Measurements from ENCODE around the gene PNLIPRP2. TPM values are rescaled to one million over a fixed set of nuclear protein-coding genes. Genes with fewer than 3 reads are reported as not detected.

PNLIPRP2 gene
- total RNA-seq, 4 donors from 2014 or later, result not detected

DNA sequence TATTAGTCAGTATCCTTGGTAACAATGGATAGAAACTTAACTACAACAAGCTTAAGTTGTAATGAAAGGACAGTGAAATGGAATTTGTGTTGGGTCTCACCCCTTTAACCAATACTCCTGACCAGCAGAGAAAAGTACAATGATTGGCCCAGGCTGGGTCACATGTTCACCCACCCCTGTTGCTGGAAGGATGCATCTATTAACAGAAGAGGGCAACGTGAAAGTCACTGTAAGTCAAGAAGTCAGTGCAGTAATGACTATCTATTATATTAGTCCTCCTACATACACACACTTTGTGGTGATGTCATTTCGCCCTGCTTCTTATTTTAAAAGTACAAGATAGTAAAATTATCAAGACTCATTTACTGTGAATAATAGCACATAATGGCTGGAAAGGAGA, 16.2 kb downstream of the PNLIPRP2 start:
- TF ChIP-seq, protein P1, sequence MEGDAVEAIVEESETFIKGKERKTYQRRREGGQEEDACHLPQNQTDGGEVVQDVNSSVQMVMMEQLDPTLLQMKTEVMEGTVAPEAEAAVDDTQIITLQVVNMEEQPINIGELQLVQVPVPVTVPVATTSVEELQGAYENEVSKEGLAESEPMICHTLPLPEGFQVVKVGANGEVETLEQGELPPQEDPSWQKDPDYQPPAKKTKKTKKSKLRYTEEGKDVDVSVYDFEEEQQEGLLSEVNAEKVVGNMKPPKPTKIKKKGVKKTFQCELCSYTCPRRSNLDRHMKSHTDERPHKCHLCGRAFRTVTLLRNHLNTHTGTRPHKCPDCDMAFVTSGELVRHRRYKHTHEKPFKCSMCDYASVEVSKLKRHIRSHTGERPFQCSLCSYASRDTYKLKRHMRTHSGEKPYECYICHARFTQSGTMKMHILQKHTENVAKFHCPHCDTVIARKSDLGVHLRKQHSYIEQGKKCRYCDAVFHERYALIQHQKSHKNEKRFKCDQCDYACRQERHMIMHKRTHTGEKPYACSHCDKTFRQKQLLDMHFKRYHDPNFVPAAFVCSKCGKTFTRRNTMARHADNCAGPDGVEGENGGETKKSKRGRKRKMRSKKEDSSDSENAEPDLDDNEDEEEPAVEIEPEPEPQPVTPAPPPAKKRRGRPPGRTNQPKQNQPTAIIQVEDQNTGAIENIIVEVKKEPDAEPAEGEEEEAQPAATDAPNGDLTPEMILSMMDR (IDR thresholded peaks at IDR 0.05; ENCODE audit: low read depth), result no peak

DNA sequence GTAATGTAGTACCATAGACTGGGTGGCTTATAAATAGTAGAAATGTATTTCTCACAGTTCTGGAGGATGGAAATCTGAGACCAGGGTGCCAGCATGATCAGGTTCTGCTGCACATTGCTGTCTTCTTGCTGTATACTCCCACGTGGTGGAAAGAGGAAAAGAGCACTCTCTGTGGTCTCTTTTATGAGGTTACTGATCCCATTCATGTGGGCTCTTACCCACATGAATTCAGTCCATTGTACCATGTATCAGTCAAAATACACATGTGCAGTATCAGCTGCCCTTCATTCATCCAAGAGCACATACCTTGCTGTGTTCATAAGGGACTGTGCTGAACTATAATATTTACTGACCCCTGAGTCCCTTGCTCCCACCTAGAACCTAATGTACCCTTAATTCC, 17.1 kb downstream of the PNLIPRP2 start:
- TF ChIP-seq, protein P1 (IDR thresholded peaks at IDR 0.05; ENCODE audit: low read depth), result no peak

DNA sequence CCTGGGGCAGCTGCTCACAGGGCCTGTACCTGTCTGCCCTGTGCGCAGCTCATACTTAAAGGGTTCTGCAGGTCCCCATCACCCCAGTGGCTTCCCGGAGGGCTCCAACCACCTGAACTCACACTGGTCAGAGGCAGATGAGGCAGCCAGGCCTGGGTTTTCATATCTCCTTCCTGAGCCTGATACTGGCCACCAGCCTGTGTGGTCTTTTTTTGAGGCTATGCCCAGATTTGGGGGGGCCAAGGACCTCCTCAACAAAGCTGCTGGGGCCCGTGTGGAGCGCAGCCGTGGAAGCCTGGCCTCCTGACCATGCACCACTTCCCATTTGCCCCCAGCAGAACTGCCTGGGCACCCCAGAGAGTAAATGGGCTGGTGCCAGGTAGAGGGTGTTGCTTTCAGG, 25.7 kb downstream of the PNLIPRP2 start:
- TF ChIP-seq, protein P1 (IDR thresholded peaks at IDR 0.05; ENCODE audit: low read depth), result no peak

DNA sequence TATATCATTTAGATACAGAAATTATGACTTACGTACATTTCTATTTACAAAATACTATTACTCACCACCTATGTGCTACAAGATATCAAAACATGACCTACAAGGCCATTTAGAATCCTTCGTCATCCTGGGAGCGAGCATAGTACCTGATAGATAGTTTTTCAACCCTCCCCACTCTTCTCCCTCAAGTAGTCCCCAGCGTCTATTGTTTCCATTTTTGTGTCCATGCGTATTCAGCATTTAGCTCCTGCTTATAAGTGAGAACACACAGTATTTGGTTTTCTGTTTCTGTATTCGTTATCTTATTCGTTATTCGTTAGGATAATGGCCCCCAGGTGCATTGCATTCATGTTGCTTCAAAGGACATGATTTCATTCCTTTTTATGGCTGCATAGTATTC, 28.1 kb downstream of the PNLIPRP2 start:
- TF ChIP-seq, protein P1 (IDR thresholded peaks at IDR 0.05; ENCODE audit: low read depth), result no peak

DNA sequence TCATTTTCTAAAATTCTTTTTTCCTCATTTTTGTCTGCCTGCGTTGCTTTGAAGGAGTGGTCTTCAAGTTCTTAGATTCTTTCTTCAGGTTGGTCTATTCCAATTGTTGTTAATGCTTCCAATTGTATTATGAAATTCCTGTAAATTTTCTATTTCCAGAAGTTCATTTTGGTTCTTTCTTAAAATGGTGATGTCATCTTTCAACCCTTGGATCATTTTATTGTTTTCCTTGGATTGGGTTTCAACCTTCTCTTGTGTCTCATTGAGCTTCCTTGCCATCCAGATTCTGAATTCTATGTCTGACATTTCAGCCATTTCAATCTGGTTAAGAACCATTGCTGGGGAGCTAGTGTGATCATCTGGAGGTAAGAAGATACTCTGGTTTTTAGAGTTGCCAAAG, 33.1 kb downstream of the PNLIPRP2 start:
- TF ChIP-seq, protein P1 (IDR thresholded peaks at IDR 0.05; ENCODE audit: low read depth), result no peak

DNA sequence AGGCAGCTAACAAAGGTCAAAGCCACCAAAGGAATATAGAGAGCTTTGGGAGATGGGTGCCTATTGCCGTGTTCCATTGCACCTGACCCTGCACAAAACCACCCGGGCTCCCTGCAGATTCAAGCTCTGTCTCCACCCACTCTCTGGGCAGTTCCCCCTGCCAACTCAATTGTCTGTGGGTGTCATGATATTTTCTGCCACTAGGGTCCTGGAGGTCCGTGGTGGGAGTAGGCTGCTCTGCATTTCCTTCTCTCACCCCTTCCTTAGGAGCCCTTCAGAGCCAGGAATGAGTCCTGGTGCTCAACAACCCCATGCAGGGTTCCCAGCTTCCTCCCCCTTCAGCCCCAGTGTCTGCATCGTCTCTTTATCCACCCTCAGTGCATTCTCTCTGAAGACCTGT, 34.1 kb downstream of the PNLIPRP2 start:
- TF ChIP-seq, protein P1 (IDR thresholded peaks at IDR 0.05; ENCODE audit: low read depth), result no peak

DNA sequence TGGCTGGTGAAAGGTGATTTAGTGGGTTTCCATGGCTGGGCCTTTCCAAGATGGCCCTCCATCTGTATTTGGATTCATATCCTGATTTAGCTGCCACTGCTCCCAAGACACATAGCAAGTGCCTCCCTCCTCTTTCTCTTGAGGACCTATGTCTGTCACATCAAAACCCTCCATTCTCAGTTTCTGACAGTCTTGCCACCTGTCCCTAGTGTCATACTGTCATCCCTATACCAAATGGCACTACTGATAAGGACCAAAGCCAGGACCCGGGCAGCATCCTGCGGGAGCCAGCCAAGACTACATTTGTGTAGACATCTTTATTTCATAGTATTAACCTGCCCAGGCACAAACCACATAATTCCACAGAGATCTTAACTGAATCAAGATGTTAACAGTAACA, 34.8 kb downstream of the PNLIPRP2 start:
- TF ChIP-seq, protein P1 (IDR thresholded peaks at IDR 0.05; ENCODE audit: low read depth), result no peak
